HepG2 (cell line): Measurements from ENCODE around the gene ANKRD40. TPM values are rescaled to one million over a fixed set of nuclear protein-coding genes. Genes with fewer than 3 reads are reported as not detected.

ENCODE experiments used
- CCAR2 ChIP-seq: fragments of 200-400 bp; formaldehyde crosslinking; optimal IDR thresholded peaks from 2 replicates; pipeline ENCODE3; 2018; ENCODE audit warnings: low read depth, mild to moderate bottlenecking, low read length, moderate library complexity
- EHMT2 ChIP-seq: fragments of 200-600 bp; sonication (generic); IDR thresholded peaks from 2 replicates; pipeline ENCODE4 v1.7.0; 2017; ENCODE audit warnings: antibody characterized with exemption, low read depth, low read length, borderline replicate concordance
- ETV6 ChIP-seq: sonication (generic); formaldehyde crosslinking; conservative IDR thresholded peaks from 2 replicates; pipeline ENCODE4 v1.4.0; 2020; ENCODE audit warnings: missing genetic modification reagents
- GABPB1 ChIP-seq: IDR thresholded peaks from 2 replicates; pipeline ENCODE4 v1.6.1; 2016; ENCODE audit warnings: mild to moderate bottlenecking, missing genetic modification reagents, moderate library complexity, missing compliant biosample characterization
- GFI1 ChIP-seq: sonication (generic); formaldehyde crosslinking; IDR thresholded peaks from 2 replicates; pipeline ENCODE4 v1.5.0; 2020; ENCODE audit warnings: missing genetic modification reagents, mild to moderate bottlenecking, borderline replicate concordance
- HDAC1 ChIP-seq: sonication (generic); formaldehyde crosslinking; IDR thresholded peaks from 2 replicates; pipeline ENCODE4 v1.5.1; 2020; ENCODE audit warnings: mild to moderate bottlenecking, missing genetic modification reagents
- HDAC2 ChIP-seq: sonication (generic); formaldehyde crosslinking; IDR thresholded peaks from 2 replicates; pipeline ENCODE4 v1.4.0; 2020; ENCODE audit warnings: missing genetic modification reagents
- KDM2A ChIP-seq: sonication (generic); formaldehyde crosslinking; IDR thresholded peaks from 2 replicates; pipeline ENCODE4 v1.4.0; 2020; ENCODE audit warnings: low read depth, missing genetic modification reagents, borderline replicate concordance
- NR2F1 ChIP-seq, 2 experiments: fragments of 450-650 bp in 1 of 2; formaldehyde crosslinking in 1 of 2; IDR thresholded peaks; 2 replicates each; pipeline versions ENCODE4 v1.5.0 to v1.6.1; 2016 to 2020; ENCODE audit warnings: mild to moderate bottlenecking in 1 of 2, missing compliant biosample characterization in 1 of 2, missing genetic modification reagents in 1 of 2, moderate library complexity in 1 of 2
- ONECUT2 ChIP-seq: sonication (generic); formaldehyde crosslinking; IDR thresholded peaks from 2 replicates; pipeline ENCODE4 v1.4.0; 2020; ENCODE audit warnings: missing genetic modification reagents
- REL ChIP-seq: sonication (generic); formaldehyde crosslinking; conservative IDR thresholded peaks from 2 replicates; pipeline ENCODE4 v1.8.0; 2022; ENCODE audit warnings: mild to moderate bottlenecking, missing genetic modification reagents, moderate library complexity
- SALL1 ChIP-seq: sonication (generic); formaldehyde crosslinking; IDR thresholded peaks from 2 replicates; pipeline ENCODE4 v1.8.0; 2022; ENCODE audit warnings: mild to moderate bottlenecking, missing genetic modification reagents
- TGIF2 ChIP-seq: IDR thresholded peaks from 2 replicates; pipeline ENCODE4 v1.6.1; 2016; ENCODE audit warnings: control low read depth, missing compliant biosample characterization
- ZBTB37 ChIP-seq: sonication (generic); formaldehyde crosslinking; IDR thresholded peaks from 2 replicates; pipeline ENCODE4 v1.4.0; 2020; ENCODE audit warnings: mild to moderate bottlenecking, missing genetic modification reagents
- ZFP37 ChIP-seq: sonication (generic); formaldehyde crosslinking; IDR thresholded peaks from 2 replicates; pipeline ENCODE4 v1.4.0; 2020; ENCODE audit warnings: missing genetic modification reagents, borderline replicate concordance
- ZMAT3 ChIP-seq: sonication (generic); formaldehyde crosslinking; conservative IDR thresholded peaks from 2 replicates; pipeline ENCODE4 v1.7.0; 2021; ENCODE audit warnings: missing genetic modification reagents
- ZMAT5 ChIP-seq: sonication (generic); formaldehyde crosslinking; IDR thresholded peaks from 2 replicates; pipeline ENCODE4 v1.5.0; 2020; ENCODE audit warnings: mild to moderate bottlenecking, low read depth, missing genetic modification reagents, borderline replicate concordance
- ZNF510 ChIP-seq: sonication (generic); formaldehyde crosslinking; IDR thresholded peaks from 2 replicates; pipeline ENCODE4 v1.4.0; 2020; ENCODE audit warnings: low read depth, mild to moderate bottlenecking, missing genetic modification reagents
- ZNF598 ChIP-seq: sonication (generic); formaldehyde crosslinking; IDR thresholded peaks from 2 replicates; pipeline ENCODE4 v1.5.1; 2020; ENCODE audit warnings: mild to moderate bottlenecking, missing genetic modification reagents, borderline replicate concordance
- polyA plus RNA-seq, 8 experiments: library from polyadenylated mRNA; depleted of rRNA in 3 of 8; stranded (reverse) in 7 of 8; unstranded in 1 of 8; fragments of >200 nt; fragmentation: Illumina TruSeq in 4 of 8; extraction: Trizol in 4 of 8; gene quantifications; 2 replicates each; pipeline versions ENCODE4 v1.2.1 to v1.2.3, GENCODE V29; 2011 to 2016; ENCODE audit warnings: low read depth in 4 of 8, missing spikeins in 1 of 8, mixed read lengths in 1 of 8; ENCODE audit not compliant: insufficient read depth in 1 of 8
- total RNA-seq, 5 experiments: library from RNA; depleted of rRNA; stranded (reverse); fragments of >200 nt; fragmentation: Illumina TruSeq; extraction: Trizol; gene quantifications; 2 replicates each; pipeline ENCODE4 v1.2.3, GENCODE V29; 2016; ENCODE audit warnings: low read depth in 1 of 5
- TF ChIP-seq, protein P1 (sequence below): sonication (generic); formaldehyde crosslinking; IDR thresholded peaks from 2 replicates; pipeline ENCODE4 v1.8.1; 2022; ENCODE audit warnings: mild to moderate bottlenecking, missing genetic modification reagents
- TF ChIP-seq, protein P2 (sequence below): sonication (generic); formaldehyde crosslinking; IDR thresholded peaks from 2 replicates; pipeline ENCODE4 v1.4.0; 2020; ENCODE audit warnings: mild to moderate bottlenecking, missing genetic modification reagents, borderline replicate concordance

Gene ANKRD40
- total and polyA plus RNA-seq, 2 of the 13 experiments (the other 11 are each of a cell fraction or from before 2014, with no cell fraction given) = 35.0 to 46.4 TPM

DNA sequence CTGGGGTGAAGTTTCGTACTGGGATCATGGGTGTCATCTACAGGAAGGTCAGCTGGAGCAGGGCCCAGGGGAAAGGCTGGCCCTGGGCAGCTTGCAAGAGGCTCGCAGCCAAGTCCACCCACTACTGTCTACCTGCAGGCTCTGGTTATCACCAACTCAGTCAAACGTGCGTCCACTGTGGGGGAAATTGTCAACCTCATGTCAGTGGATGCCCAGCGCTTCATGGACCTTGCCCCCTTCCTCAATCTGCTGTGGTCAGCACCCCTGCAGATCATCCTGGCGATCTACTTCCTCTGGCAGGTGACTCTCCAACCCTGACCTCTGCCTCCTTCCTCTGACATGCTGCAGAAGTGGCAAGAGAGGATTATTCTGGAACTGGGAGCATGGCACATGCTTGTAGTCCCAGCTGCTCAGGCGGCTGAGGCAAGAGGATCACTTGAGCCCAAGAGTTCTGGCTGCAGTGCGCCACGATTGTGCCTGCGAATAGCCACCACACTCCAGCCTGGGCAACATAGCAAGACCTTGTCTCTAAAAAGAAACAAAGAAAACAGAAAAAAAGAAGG, 43.8 kb downstream of the ANKRD40 start (continued):
- TF ChIP-seq GFI1 (CRISPR knock-in tag) (peak; percentile 60; the same call in 1 of the 2 replicates), SALL1 (peak; percentile 88), HDAC1 (CRISPR knock-in tag) (peak; percentile 82), EHMT2 (no peak), HDAC2 (CRISPR knock-in tag) (peak; percentile 71; the same call in 1 of the 2 replicates), ZFP37 (CRISPR knock-in tag) (peak; percentile 40; the same call in 1 of the 2 replicates), ZMAT3 (CRISPR knock-in tag) (no peak; the same call in 1 of the 2 replicates), ONECUT2 (CRISPR knock-in tag) (no peak), CCAR2 (no peak), ZNF598 (peak; percentile 52; the same call in 1 of the 2 replicates), REL (CRISPR knock-in tag) (no peak), NR2F1 (CRISPR knock-in tag; IDR thresholded peaks at IDR 0.05) (peak in 1 of 2 experiments; percentile 84; a peak in 2 of 4 replicates), ZBTB37 (no peak), ZMAT5 (CRISPR knock-in tag) (no peak), GABPB1 (CRISPR knock-in tag) (peak; percentile 65), ETV6 (no peak), KDM2A (0 out of 2 replicates have a peak, but pooled peaks have one; percentile 4), TGIF2 (CRISPR knock-in tag) (peak; percentile 38; the same call in 1 of the 2 replicates), ZNF510 (CRISPR knock-in tag) (no peak)
- TF ChIP-seq, protein P1, sequence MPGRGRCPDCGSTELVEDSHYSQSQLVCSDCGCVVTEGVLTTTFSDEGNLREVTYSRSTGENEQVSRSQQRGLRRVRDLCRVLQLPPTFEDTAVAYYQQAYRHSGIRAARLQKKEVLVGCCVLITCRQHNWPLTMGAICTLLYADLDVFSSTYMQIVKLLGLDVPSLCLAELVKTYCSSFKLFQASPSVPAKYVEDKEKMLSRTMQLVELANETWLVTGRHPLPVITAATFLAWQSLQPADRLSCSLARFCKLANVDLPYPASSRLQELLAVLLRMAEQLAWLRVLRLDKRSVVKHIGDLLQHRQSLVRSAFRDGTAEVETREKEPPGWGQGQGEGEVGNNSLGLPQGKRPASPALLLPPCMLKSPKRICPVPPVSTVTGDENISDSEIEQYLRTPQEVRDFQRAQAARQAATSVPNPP (CRISPR knock-in tag) = no peak
- TF ChIP-seq, protein P2, sequence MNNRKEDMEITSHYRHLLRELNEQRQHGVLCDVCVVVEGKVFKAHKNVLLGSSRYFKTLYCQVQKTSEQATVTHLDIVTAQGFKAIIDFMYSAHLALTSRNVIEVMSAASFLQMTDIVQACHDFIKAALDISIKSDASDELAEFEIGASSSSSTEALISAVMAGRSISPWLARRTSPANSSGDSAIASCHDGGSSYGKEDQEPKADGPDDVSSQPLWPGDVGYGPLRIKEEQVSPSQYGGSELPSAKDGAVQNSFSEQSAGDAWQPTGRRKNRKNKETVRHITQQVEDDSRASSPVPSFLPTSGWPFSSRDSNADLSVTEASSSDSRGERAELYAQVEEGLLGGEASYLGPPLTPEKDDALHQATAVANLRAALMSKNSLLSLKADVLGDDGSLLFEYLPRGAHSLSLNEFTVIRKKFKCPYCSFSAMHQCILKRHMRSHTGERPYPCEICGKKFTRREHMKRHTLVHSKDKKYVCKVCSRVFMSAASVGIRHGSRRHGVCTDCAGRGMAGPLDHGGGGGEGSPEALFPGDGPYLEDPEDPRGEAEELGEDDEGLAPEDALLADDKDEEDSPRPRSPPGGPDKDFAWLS (CRISPR knock-in tag) = no peak
